ENCODE data around the gene SUPT4H1. TPM values are rescaled to one million over a fixed set of nuclear protein-coding genes. Genes with fewer than 3 reads are reported as not detected.

The SUPT4H1 gene
- total and polyA plus RNA-seq, 10 donors = 37.8 to 106 (median 66.6) TPM

- no peaks in the 10 kb centered on the region for H3K36me3 ChIP-seq
- H3K27me3 ChIP-seq (replicated peaks in 1 of 7) = no peaks in the 10 kb centered on the region
- no peaks in the 10 kb centered on the region for H3K9me3 ChIP-seq
- TF ChIP-seq CTCF (IDR thresholded peaks at IDR 0.05 in 8 of 11, conservative IDR thresholded peaks at IDR 0.05 in 3 of 11) = no peak
- no peak for TF ChIP-seq POLR2AphosphoS5 (IDR thresholded peaks at IDR 0.05)
- TF ChIP-seq POLR2A (IDR thresholded peaks at IDR 0.05) = no peak
- peaks cover 0 to 34% (median 5%) of the 10 kb centered on the region in 6 donors for H3K4me1 ChIP-seq
- DNase-seq = no peak
- 85 to 96% (median 86%) methylated on average over 3 of the region's 3 CpGs for WGBS, 5 donors
- H3K27ac ChIP-seq = no peak overlapping the region
- no peak overlapping the region for H3K4me3 ChIP-seq
- intact Hi-C loops (cut with DNase I; ENCODE audit: low total_unique reads) = no loop called here
Observed at GRCh38 chr17:58377093-58377601, 25.1 kb upstream of the SUPT4H1 start.

- Histone ChIP-seq H3K27ac (no peak overlapping the region), H3K4me3 (no peak overlapping the region), H3K4me1 (peaks cover 0 to 28% (median 0%) of the 10 kb centered on the region in 6 donors), H3K9me3 (no peaks in the 10 kb centered on the region), H3K27me3 (replicated peaks in 1 of 7) (no peaks in the 10 kb centered on the region), H3K36me3 (no peaks in the 10 kb centered on the region)
- TF ChIP-seq POLR2AphosphoS5 (IDR thresholded peaks at IDR 0.05) (no peak), POLR2A (IDR thresholded peaks at IDR 0.05) (no peak), CTCF (IDR thresholded peaks at IDR 0.05 in 8 of 11, conservative IDR thresholded peaks at IDR 0.05 in 3 of 11) (no peak)
- WGBS, 5 donors = 62 to 78% (median 72%) methylated on average over 4 of the region's 4 CpGs
- no peak for DNase-seq
- intact Hi-C loops (cut with DNase I; ENCODE audit: low total_unique reads) = no loop called here
Observed at GRCh38 chr17:58376472-58377000, 24.5 kb upstream of the SUPT4H1 start.

GRCh38 chr17:58375811-58376210, 23.8 kb upstream of the SUPT4H1 start:
- Histone ChIP-seq H3K27ac (no peak overlapping the region), H3K27me3 (replicated peaks in 1 of 7) (no peaks in the 10 kb centered on the region), H3K9me3 (no peaks in the 10 kb centered on the region), H3K4me3 (no peak overlapping the region), H3K36me3 (no peaks in the 10 kb centered on the region), H3K4me1 (peaks cover 0 to 26% (median 0%) of the 10 kb centered on the region in 6 donors)
- no peak for TF ChIP-seq POLR2A (IDR thresholded peaks at IDR 0.05)
- no peak for TF ChIP-seq CTCF (IDR thresholded peaks at IDR 0.05 in 8 of 11, conservative IDR thresholded peaks at IDR 0.05 in 3 of 11)
- TF ChIP-seq POLR2AphosphoS5 (IDR thresholded peaks at IDR 0.05) = no peak
- no peak for DNase-seq
- 75 to 89% (median 81%) methylated on average over 2 of the region's 2 CpGs for WGBS, 5 donors
- intact Hi-C loops (cut with DNase I; ENCODE audit: low total_unique reads) = no loop called here

- H3K9me3 ChIP-seq = no peaks in the 10 kb centered on the region
- intact Hi-C loops (cut with DNase I; ENCODE audit: low total_unique reads) = no loop called here
- H3K4me3 ChIP-seq = no peak overlapping the region
- H3K27me3 ChIP-seq (replicated peaks in 1 of 7) = no peaks in the 10 kb centered on the region
- H3K36me3 ChIP-seq = no peaks in the 10 kb centered on the region
- WGBS, 5 donors = 50 to 74% (median 68%) methylated on average over 5 of the region's 5 CpGs
- peaks cover 0 to 27% (median 0%) of the 10 kb centered on the region in 6 donors for H3K4me1 ChIP-seq
- no peak for DNase-seq
- TF ChIP-seq POLR2AphosphoS5 (IDR thresholded peaks at IDR 0.05) (no peak), POLR2A (IDR thresholded peaks at IDR 0.05) (no peak), CTCF (IDR thresholded peaks at IDR 0.05 in 8 of 11, conservative IDR thresholded peaks at IDR 0.05 in 3 of 11) (no peak)
- H3K27ac ChIP-seq = no peak overlapping the region
Observed at GRCh38 chr17:58375256-58375655, 23.3 kb upstream of the SUPT4H1 start.

All from spleen (tissue), 11 donors.